WERI-Rb-1 (cell line): ENCODE data around the gene PLA2G10.

Source experiments
- DNase-seq: peaks from one replicate; pipeline ENCODE4 v3.0.0-alpha.2; 2020
- H3K27ac ChIP-seq: fragments of 250-450 bp; sonication (Bioruptor Pico); 2 replicates; pipeline ENCODE4 v1.5.1; 2020; ENCODE audit warnings: mild to moderate bottlenecking, moderate library complexity
- H3K27me3 ChIP-seq: fragments of 250-450 bp; sonication (Bioruptor Pico); 2 replicates; pipeline ENCODE4 v1.5.1; 2021; ENCODE audit warnings: mild to moderate bottlenecking, low read depth, moderate library complexity; ENCODE audit not compliant: insufficient read depth, severe bottlenecking
- H3K36me3 ChIP-seq: fragments of 250-450 bp; sonication (Bioruptor Pico); 2 replicates; pipeline ENCODE4 v1.5.1; 2020; ENCODE audit warnings: mild to moderate bottlenecking, moderate library complexity
- H3K4me3 ChIP-seq: 2 replicates; pipeline ENCODE4 v1.5.1; 2011; ENCODE audit warnings: low read depth, mild to moderate bottlenecking, control low read depth, low read length
- H3K9me3 ChIP-seq: fragments of 250-450 bp; sonication (Bioruptor Pico); 2 replicates; pipeline ENCODE4 v1.5.1; 2021; ENCODE audit warnings: mild to moderate bottlenecking, moderate library complexity; ENCODE audit not compliant: severe bottlenecking
- TF ChIP-seq, protein P1 (sequence below): IDR thresholded peaks from 2 replicates; pipeline ENCODE4 v1.5.1; 2011; ENCODE audit warnings: low read depth, mild to moderate bottlenecking, control low read depth, inconsistent platforms, low read length

PLA2G10 gene

DNA sequence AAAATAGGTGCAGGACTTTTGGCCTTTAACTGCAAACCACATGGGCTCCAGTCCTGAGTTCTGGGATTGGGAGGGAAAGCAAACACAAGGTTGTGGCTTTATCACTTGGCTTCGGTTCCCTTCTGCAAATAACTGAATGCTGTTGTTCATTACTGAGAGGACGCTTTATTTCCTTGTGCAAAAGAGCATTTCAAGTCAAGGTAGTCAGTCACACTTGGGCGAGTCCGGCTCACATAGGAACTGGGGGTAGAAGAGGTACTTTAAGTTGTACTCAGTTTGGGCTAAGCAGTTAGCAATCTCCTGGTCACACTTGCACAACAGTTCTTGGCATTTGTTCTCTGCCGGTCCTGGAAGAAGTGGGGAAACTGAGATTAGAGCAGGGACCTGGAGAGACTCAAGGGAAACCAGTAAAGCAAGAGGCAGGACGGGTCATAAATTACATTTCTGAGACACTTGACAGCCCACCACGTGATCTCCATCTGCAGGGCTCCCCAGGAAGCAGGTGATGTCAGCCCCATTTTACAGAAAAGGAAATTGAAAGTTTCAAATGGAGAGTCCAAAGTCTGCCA, 21.6 kb downstream of the PLA2G10 start:
- H3K4me3 ChIP-seq, result no peak overlapping the region
- H3K9me3 ChIP-seq, result no peaks in the 10 kb centered on the region
- H3K27ac ChIP-seq, result no peak overlapping the region
- TF ChIP-seq, protein P1, sequence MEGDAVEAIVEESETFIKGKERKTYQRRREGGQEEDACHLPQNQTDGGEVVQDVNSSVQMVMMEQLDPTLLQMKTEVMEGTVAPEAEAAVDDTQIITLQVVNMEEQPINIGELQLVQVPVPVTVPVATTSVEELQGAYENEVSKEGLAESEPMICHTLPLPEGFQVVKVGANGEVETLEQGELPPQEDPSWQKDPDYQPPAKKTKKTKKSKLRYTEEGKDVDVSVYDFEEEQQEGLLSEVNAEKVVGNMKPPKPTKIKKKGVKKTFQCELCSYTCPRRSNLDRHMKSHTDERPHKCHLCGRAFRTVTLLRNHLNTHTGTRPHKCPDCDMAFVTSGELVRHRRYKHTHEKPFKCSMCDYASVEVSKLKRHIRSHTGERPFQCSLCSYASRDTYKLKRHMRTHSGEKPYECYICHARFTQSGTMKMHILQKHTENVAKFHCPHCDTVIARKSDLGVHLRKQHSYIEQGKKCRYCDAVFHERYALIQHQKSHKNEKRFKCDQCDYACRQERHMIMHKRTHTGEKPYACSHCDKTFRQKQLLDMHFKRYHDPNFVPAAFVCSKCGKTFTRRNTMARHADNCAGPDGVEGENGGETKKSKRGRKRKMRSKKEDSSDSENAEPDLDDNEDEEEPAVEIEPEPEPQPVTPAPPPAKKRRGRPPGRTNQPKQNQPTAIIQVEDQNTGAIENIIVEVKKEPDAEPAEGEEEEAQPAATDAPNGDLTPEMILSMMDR, result no peak
- H3K36me3 ChIP-seq, result peaks cover 13% of the 10 kb centered on the region
- no peaks in the 10 kb centered on the region for H3K27me3 ChIP-seq
- no peak for DNase-seq

DNA sequence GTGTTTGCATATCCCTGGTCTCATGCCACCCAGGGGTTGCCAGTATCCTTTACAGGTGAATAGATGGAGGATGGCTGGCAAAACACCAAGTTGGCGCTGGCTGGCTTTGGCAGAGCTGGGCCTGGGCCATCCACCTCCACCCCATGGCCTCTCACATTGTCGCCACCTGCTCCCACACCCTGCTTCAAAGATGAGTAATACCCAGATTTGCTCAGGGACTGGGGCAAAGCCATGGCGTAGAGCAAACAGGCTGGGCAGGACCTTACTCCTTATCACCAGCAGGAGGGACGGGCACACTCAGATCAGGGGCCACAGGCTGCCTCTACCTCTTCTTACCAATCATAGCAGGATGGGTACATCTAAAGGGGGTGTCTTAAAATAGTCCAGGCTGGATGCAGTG, 24.3 kb downstream of the PLA2G10 start:
- TF ChIP-seq, protein P1, result no peak
- no peak for DNase-seq

DNA sequence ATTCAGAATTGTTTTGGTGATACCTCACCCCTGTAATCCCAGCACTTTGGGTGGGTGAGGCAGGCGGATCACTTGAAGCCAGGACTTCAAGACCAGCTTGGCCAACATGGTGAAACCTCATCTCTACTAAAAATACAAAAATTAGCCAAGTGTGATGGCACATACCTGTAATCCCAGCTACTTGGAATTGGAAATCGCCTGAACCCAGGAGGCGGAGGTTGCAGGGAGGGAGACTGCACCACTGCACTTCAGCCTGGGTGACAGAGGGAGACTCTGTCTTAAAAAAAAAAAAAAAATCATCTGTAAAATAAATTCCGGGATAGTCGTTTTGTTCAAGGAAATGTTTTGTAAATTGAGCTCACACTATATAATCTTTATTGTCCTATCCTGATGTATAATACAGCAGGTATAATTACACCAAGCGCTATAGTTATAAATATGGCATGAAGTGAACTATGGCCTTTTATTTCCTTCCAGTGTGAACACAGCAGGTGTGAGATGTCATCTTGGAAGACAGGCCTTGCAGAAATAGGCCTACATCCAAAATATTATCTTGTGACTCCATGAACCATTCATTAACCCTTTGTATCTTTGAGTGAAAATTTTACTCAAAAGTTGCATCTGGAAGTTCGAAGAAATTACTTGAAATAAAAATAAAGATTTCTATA, 25.4 kb downstream of the PLA2G10 start:
- TF ChIP-seq, protein P1, result no peak
- Histone ChIP-seq H3K27ac (no peak overlapping the region), H3K4me3 (no peak overlapping the region), H3K9me3 (no peaks in the 10 kb centered on the region), H3K36me3 (peaks cover 49% of the 10 kb centered on the region), H3K27me3 (no peaks in the 10 kb centered on the region)
- DNase-seq, result no peak

More for the DNA sequence above, 24.3 kb downstream of the PLA2G10 start:
- no peaks in the 10 kb centered on the region for H3K27me3 ChIP-seq
- H3K27ac ChIP-seq, result no peak overlapping the region
- H3K36me3 ChIP-seq, result peaks cover 39% of the 10 kb centered on the region
- H3K4me3 ChIP-seq, result no peak overlapping the region
- no peaks in the 10 kb centered on the region for H3K9me3 ChIP-seq

DNA sequence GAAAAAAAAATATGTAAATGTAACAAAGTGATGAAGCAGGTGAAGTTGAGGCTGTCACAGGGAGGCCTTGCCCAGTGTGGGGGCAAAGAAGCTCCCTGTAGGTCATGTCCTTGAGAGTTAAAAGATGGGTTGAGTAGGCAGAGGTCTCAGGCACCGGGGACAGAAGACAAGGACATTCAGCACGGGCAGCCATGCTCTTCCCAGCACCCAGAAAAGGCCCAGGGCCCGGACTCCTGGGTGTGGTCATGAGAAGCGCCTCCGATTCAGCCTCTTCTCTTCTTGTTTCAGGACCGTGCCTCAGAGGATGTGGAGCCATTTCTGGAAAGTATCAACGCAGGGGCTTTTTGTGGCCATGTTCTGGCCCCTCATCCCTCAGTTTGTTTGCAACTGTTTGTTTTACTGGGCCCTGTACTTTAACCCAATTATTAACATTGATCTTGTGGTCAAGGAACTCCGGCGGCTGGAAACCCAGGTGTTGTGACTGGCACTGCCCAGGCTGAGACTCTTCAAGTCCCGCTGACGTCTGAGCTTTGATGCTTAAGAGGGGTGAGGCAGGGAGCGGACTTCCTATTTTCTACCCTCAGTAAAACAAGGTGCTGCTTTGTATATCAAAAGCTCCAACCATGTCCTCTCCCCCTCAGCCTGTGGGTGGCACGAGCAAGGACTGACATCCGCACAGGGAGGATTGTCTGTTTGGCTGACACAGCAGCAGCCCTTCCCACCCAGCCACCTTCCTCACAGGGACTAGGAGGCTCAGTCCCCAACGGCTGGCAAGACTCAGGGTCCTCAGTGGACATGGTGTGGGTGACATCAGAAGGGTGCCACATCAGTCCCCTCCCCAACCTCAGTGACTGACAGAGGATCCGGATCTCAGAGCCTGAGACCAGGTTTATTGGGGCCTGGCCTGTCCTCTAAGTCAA, 26.5 kb downstream of the PLA2G10 start:
- Histone ChIP-seq H3K27ac (no peak overlapping the region), H3K27me3 (no peaks in the 10 kb centered on the region), H3K4me3 (no peak overlapping the region), H3K36me3 (peaks cover 60% of the 10 kb centered on the region), H3K9me3 (no peaks in the 10 kb centered on the region)
- TF ChIP-seq, protein P1, result no peak
- DNase-seq, result no peak

DNA sequence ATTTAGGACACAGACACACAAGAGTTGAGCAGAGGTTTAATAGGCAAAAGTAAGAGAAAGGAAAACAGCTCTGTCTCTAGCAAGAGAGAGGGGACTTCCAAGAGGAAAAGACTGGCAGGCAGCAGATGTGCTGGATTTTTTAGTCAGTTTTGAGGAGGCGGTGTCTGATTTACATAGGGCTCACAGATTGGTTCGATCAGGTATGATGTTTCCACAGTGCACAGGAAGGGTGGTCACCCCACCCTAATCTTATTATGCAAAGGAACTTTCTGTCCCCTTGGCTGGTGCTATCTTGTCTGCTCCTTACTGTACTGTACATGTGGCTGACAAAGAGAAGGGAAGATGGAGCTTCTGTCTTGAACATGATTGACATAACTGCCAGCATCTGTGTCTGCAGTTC, 36.0 kb downstream of the PLA2G10 start:
- TF ChIP-seq, protein P1, result no peak
- Histone ChIP-seq H3K4me3 (no peak overlapping the region), H3K27ac (no peak overlapping the region), H3K9me3 (no peaks in the 10 kb centered on the region), H3K36me3 (peaks cover 75% of the 10 kb centered on the region), H3K27me3 (no peaks in the 10 kb centered on the region)
- DNase-seq, result peak; percentile 14
